Keratinocyte (primary cell): ENCODE data around the gene DTYMK. TPM values are rescaled to one million over a fixed set of nuclear protein-coding genes. Genes with fewer than 3 reads are reported as not detected.

Experiments used
- DNase-seq: peaks from one replicate; pipeline ENCODE4 v3.0.0-alpha.2; 2011; ENCODE audit warnings: low read depth, missing footprints, low spot score
- FAIRE-seq: peaks from 2 replicates; lab custom pipeline; 2011; peaks lifted over from hg19 to GRCh38; lab: Jason Lieb, UNC
- H2AFZ ChIP-seq: 2 replicates; pipeline ENCODE4 v1.6.0; 2012; ENCODE audit warnings: low read length, control low read depth, inconsistent platforms; ENCODE audit not compliant: control insufficient read depth
- H3K27ac ChIP-seq: 2 replicates; pipeline ENCODE4 v1.5.1; 2011; ENCODE audit warnings: low read length; ENCODE audit not compliant: control insufficient read depth, insufficient read depth
- H3K27me3 ChIP-seq: 3 replicates; pipeline ENCODE4 v1.6.0; 2011; ENCODE audit warnings: low read length; ENCODE audit not compliant: control insufficient read depth, insufficient read depth; ENCODE audit errors: extremely low read depth
- H3K36me3 ChIP-seq, 2 experiments: 2 replicates in 1 of 2; 3 replicates in 1 of 2; pipeline ENCODE4 v1.5.1; 2011; ENCODE audit warnings: low read length in 2 of 2, mild to moderate bottlenecking in 1 of 2; ENCODE audit not compliant: control insufficient read depth in 2 of 2, insufficient read depth in 2 of 2; ENCODE audit errors: extremely low read depth in 1 of 2
- H3K4me1 ChIP-seq: 3 replicates; pipeline ENCODE4 v1.5.1; 2011; ENCODE audit warnings: low read length; ENCODE audit not compliant: control insufficient read depth, insufficient read depth; ENCODE audit errors: extremely low read depth
- H3K4me2 ChIP-seq: 3 replicates; pipeline ENCODE4 v1.6.0; 2011; ENCODE audit warnings: low read depth, low read length; ENCODE audit not compliant: control insufficient read depth, insufficient read depth; ENCODE audit errors: extremely low read depth
- H3K4me3 ChIP-seq, 3 experiments: fragments of 200-600 bp in 1 of 3; sonication (generic) in 1 of 3; 2 replicates in 2 of 3; 3 replicates in 1 of 3; pipeline ENCODE4 v1.5.1; 2011 to 2016; ENCODE audit warnings: low read length in 3 of 3, mild to moderate bottlenecking in 3 of 3, control low read depth in 2 of 3, inconsistent platforms in 1 of 3, low read depth in 1 of 3, mixed read lengths in 1 of 3, mixed run types in 1 of 3, moderate library complexity in 1 of 3; ENCODE audit not compliant: control insufficient read depth in 2 of 3, insufficient read depth in 2 of 3; ENCODE audit errors: extremely low read depth in 1 of 3
- H3K79me2 ChIP-seq: 2 replicates; pipeline ENCODE4 v1.6.0; 2012; ENCODE audit warnings: low read length; ENCODE audit not compliant: control insufficient read depth, insufficient read depth
- H3K9ac ChIP-seq: 3 replicates; pipeline ENCODE4 v1.6.0; 2011; ENCODE audit warnings: low read length; ENCODE audit not compliant: control insufficient read depth, insufficient read depth; ENCODE audit errors: extremely low read depth
- H3K9me1 ChIP-seq: 3 replicates; pipeline ENCODE4 v1.6.0; 2011; ENCODE audit warnings: low read length; ENCODE audit not compliant: control insufficient read depth, insufficient read depth; ENCODE audit errors: extremely low read depth
- H3K9me3 ChIP-seq: 2 replicates; pipeline ENCODE4 v1.5.1; 2012; ENCODE audit warnings: low read depth, low read length; ENCODE audit not compliant: control insufficient read depth
- H4K20me1 ChIP-seq: 3 replicates; pipeline ENCODE4 v1.6.0; 2011; ENCODE audit warnings: low read length; ENCODE audit not compliant: control insufficient read depth, insufficient read depth; ENCODE audit errors: extremely low read depth
- EZH2 ChIP-seq: IDR thresholded peaks from one replicate; pipeline ENCODE4 v1.6.1; 2012; ENCODE audit warnings: inconsistent platforms, mild to moderate bottlenecking, low read length, moderate library complexity
- dilution Hi-C: fragments of 300-500 bp; cut with MboI; formaldehyde crosslinking; loops from one replicate; pipeline ENCODE4 v1.7.0; 2020; ENCODE audit warnings: low sequenced_read_pairs; ENCODE audit not compliant: extremely low pct_ligation_motif_present
- polyA plus RNA-seq, 5 experiments: library from polyadenylated mRNA; depleted of rRNA in 3 of 5; stranded (reverse) in 3 of 5; stranded (forward) in 1 of 5; unstranded in 1 of 5; fragments of >200 nt; gene quantifications; 1 replicate in 1 of 5; 2 replicates in 3 of 5; 3 replicates in 1 of 5; pipeline versions ENCODE4 v1.2.1 to v1.2.3, GENCODE V29; 2011 to 2012; ENCODE audit warnings: missing spikeins in 2 of 5, low read depth in 1 of 5, low replicate concordance in 1 of 5
- TF ChIP-seq, protein P1 (sequence below), 3 experiments: IDR thresholded peaks in 1 of 3; conservative IDR thresholded peaks in 1 of 3; optimal IDR thresholded peaks in 1 of 3; 2 replicates in 2 of 3; 3 replicates in 1 of 3; pipeline versions ENCODE3 to v1.5.1; 2011; ENCODE audit warnings: low read length in 3 of 3, mild to moderate bottlenecking in 3 of 3, moderate library complexity in 2 of 3, control low read depth in 1 of 3, inconsistent platforms in 1 of 3; ENCODE audit not compliant: insufficient read depth in 2 of 3; ENCODE audit errors: extremely low read depth in 1 of 3

Gene DTYMK
- polyA plus RNA-seq, 1 donor (not counting 4 experiments of a cell fraction or from before 2014, with no cell fraction given), result 31.6 TPM

DNA sequence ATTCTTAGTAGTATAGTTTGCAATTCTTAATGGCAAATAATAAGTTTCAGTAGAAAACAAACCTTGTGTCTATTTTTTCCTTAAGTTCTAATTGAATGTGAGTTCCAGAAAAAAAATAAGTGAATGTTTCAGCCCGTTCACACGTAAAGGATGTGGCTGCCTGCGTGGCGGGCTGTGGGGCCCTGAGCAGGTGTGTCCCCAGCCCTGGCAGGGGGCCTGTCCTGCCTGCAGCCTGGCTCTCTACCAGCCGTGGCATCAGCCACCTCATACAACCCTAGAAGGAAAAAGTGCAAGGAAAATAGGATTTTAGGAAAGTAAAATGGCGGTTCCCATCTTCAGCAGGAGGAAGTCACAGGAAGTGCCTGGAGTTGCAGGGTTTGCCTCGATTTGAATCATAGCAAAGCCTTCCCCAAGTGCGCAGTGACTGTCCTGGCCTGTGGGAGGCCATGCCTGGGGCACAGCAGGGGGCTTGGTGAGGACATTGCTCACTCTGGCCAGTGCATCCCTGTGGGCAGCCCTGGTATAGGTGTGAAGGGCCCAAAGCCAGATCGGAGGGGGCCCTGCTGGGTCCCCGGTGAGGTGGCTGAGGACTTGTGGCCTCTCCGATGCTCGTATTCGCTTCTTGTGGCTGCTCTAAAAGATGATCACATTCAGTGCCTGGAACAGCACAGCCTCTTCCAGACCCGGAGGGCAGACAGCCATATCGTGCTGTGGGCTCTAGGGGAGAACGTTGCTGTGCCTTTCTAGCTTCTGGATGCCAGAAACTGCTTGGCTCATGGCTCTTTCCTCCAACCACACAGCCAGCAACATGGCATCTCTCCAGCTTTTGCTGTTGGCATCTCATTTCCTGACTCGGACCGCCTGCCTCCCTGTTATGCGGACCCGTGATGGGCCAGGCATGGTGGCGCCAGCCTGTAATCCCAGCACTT lies 12.6 kb downstream of the DTYMK start:
- peaks cover 24 to 34% of the 10 kb centered on the region in 2 experiments for H3K36me3 ChIP-seq
- TF ChIP-seq EZH2, result no peak
- TF ChIP-seq, protein P1, sequence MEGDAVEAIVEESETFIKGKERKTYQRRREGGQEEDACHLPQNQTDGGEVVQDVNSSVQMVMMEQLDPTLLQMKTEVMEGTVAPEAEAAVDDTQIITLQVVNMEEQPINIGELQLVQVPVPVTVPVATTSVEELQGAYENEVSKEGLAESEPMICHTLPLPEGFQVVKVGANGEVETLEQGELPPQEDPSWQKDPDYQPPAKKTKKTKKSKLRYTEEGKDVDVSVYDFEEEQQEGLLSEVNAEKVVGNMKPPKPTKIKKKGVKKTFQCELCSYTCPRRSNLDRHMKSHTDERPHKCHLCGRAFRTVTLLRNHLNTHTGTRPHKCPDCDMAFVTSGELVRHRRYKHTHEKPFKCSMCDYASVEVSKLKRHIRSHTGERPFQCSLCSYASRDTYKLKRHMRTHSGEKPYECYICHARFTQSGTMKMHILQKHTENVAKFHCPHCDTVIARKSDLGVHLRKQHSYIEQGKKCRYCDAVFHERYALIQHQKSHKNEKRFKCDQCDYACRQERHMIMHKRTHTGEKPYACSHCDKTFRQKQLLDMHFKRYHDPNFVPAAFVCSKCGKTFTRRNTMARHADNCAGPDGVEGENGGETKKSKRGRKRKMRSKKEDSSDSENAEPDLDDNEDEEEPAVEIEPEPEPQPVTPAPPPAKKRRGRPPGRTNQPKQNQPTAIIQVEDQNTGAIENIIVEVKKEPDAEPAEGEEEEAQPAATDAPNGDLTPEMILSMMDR (optimal IDR thresholded peaks at IDR 0.05 in 1 of 3, IDR thresholded peaks at IDR 0.05 in 1 of 3, conservative IDR thresholded peaks at IDR 0.05 in 1 of 3; ENCODE audit: extremely low read depth in 1 of 3, insufficient read depth in 2 of 3, low read length in 3 of 3), result no peak

DNA sequence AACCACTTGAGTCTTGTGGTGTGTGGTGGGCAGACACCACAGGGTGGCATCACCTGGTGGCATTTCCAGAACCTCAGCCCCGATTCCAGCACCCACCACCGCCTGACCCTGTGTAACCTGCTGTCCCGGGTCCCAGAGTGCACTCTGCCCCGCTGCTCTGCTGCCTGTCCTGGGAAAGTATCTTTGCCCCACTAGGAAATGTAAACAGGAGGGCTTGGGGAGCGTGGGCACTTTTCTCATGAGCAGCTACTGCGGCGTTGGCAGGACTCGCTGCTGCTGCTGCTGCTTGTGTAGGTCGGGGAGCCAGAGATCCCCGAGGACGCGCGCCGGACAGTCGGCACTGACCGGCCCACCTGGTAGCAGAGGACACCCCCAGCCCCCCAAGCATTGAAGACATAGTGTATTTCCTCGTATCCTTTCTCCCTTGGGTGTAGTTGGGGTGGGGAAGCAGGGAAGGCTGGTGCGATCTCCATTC lies 13.4 kb downstream of the DTYMK start:
- Histone ChIP-seq H3K79me2 (no peaks in the 10 kb centered on the region), H3K9me3 (no peaks in the 10 kb centered on the region), H2AFZ (no peak overlapping the region), H3K9me1 (no peaks in the 10 kb centered on the region), H3K36me3 (peaks cover 31 to 35% of the 10 kb centered on the region in 2 experiments), H3K27ac (no peak overlapping the region), H3K27me3 (no peaks in the 10 kb centered on the region), H4K20me1 (no peaks in the 10 kb centered on the region), H3K9ac (no peak overlapping the region), H3K4me1 (no peaks in the 10 kb centered on the region), H3K4me3 (no peak overlapping the region), H3K4me2 (no peak overlapping the region)
- no peak for DNase-seq
- TF ChIP-seq, protein P1 (optimal IDR thresholded peaks at IDR 0.05 in 1 of 3, IDR thresholded peaks at IDR 0.05 in 1 of 3, conservative IDR thresholded peaks at IDR 0.05 in 1 of 3; ENCODE audit: extremely low read depth in 1 of 3, insufficient read depth in 2 of 3, low read length in 3 of 3), result no peak
- TF ChIP-seq EZH2, result no peak
- dilution Hi-C loops, result no loop called here
- no peak for FAIRE-seq

More for the DNA sequence above, 12.6 kb downstream of the DTYMK start:
- DNase-seq (no peak), FAIRE-seq (no peak)
- H3K4me3 ChIP-seq, result no peak overlapping the region
- dilution Hi-C loops, result no loop called here
- no peak overlapping the region for H3K27ac ChIP-seq
- H2AFZ ChIP-seq, result no peak overlapping the region
- no peaks in the 10 kb centered on the region for H3K9me3 ChIP-seq
- H3K79me2 ChIP-seq, result no peaks in the 10 kb centered on the region
- H3K9ac ChIP-seq, result no peak overlapping the region
- no peaks in the 10 kb centered on the region for H3K4me1 ChIP-seq
- no peaks in the 10 kb centered on the region for H3K9me1 ChIP-seq
- H4K20me1 ChIP-seq, result no peaks in the 10 kb centered on the region
- H3K4me2 ChIP-seq, result no peak overlapping the region
- H3K27me3 ChIP-seq, result no peaks in the 10 kb centered on the region
